Stimulated activated CD8-positive, alpha-beta memory T cell treated with anti-CD3 and anti-CD28 coated beads, Interleukin-4, amount 100 ng/mL, for 1 hour (primary cell): ENCODE data around the gene DNAJC5.
"Not testable (repeated sequence)": the region's sequence is repeated elsewhere in the genome, so short reads cannot be mapped to it uniquely, and the experiment has no call there.

Experiments used
- DNase-seq, 2 donors: peaks; one replicate each; pipeline ENCODE4 v3.0.0-alpha.2; 2020; ENCODE audit warnings: low read depth in 2 of 2, low spot score in 1 of 2

The DNAJC5 gene

GRCh38 chr20:63952769-63953168 lies 57.8 kb downstream of the DNAJC5 start:
- DNase-seq = no peak

- DNase-seq = no peak
Measured at GRCh38 chr20:63953764-63954429, 59.0 kb downstream of the DNAJC5 start.

- DNase-seq = no peak
Measured at GRCh38 chr20:63955281-63955826, 60.4 kb downstream of the DNAJC5 start.

DNA sequence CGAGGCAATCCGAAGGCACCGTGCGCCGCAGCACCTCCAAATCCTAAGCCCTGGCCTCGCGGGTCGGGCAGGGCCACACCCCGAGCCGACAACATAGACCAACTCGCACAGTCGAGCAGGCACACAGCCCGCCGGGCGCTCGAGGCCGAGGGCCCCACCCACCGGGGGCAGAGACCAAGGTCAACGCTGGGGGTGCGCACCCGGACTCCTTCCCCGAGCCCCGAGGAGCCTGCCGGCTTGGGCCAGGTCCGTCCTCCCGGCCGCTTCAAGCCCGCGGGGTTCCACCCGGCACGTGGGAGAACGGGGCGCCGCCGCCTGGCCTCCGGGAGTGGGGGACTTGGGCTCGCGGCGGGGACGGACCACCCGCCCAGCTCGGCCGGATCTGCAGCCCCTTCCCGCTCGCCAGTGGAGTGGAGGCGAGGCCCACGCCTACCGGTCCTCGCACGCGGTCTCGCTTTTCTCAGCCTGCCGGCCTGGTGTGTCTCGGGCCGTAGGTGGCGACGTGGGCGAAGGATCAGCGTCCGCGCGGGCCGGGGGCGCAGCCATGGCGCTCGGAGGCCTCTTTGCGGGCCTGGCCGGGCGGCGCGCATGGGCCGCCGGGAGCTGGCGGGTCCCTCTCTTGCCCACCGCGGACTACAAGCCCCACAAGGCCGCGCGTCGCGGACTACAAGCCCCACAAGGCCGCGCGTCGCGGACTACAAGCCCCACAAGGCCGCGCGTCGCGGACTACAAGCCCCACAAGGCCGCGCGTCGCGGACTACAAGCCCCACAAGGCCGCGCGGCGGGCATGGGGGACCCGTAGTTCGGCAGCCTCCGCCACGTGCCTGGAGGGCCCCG lies 61.1 kb downstream of the DNAJC5 start, which contains the start of gene UCKL1:
UCKL1 (minus strand) TSS at position 590 of the 837 bp plus-strand sequence; CDS start at position 546, 44 bp downstream.
- DNase-seq = peak in 1 of 2 donors; percentile 79

DNA sequence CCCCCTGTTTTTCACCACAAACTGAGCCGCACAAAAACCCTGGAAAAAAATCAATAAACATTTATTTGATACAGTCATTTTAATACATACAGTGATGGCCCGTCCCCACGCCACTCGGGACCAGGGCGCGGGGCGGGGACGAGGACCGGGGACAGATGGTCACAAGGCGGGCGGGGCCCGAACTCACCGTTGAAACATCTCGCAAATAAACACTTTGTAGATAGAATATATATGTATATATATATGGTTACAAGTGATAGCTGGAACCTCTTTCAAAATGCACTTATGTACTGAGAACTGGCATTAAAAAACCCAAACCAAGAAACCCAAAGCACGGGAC lies 61.7 kb downstream of the DNAJC5 start:
- DNase-seq = no peak

DNA sequence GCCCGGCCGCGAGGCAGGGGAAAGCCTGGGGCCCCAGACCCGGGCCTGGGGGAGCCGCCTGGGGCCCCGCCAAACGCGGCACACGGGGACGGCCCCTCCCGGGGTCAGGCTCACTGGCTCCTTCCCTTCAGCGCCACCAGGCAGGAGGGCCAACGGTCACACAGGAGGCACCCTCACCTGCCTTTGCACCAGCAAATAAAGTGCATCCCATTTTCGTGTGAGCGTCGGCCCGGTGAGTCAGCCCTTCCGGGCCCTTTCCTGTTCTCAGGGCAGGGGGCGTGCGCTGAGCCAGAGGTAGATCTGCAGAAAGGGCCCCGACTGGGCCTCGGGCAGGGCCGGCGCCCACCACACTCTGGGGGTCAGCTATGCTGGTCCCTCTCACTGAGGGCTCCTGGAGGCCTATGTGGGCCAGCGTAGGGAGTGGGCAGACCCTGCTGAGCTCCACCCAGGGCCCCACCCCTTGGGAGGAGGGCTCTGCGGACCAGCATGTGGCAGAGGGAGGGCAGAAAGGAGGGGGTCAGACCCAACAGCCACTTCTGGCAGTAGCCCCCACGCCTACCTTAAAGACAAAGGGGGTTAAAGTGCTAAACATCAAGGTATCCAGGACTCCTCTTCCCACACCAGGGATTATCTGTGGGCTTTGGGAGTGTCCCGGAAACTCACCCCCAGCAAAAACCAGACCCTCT lies 62.2 kb downstream of the DNAJC5 start:
- no peak for DNase-seq

DNA sequence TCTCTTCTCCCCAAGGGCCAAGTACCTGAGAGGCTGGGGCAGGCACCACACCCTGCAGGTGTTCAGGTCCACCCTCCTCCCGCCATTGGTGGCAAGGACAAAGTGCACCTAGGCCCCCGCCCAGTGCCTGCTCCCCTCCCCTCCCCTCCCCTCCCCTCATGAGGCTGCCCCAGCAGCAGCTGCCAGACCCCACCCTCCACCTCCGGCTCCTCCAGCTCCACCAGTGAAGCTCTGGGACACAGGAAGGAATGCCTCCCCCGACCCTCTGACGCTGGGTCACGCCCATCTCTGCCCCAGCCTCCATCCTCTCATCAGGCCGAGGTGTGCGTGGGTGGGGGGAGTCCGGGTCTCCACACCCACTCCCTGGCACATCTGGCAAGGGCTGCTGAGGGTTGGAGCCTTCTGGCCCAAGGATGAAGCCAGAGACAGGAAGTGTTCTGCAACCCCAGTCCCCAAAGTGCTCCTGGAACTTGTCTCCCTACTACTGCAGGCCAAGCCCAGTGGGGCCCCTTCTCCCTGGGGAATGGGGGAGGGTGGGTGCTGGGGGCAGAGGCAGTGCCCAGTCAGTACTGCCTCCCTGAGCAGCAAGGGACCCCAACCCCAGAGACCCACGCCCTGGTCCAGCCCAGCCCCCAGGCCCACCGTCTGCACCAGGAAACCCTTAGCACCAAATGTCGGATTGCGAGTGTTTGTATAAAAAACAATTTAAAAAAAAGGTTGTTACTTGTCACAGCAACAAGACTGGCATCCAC lies 62.9 kb downstream of the DNAJC5 start:
- no peak for DNase-seq

DNA sequence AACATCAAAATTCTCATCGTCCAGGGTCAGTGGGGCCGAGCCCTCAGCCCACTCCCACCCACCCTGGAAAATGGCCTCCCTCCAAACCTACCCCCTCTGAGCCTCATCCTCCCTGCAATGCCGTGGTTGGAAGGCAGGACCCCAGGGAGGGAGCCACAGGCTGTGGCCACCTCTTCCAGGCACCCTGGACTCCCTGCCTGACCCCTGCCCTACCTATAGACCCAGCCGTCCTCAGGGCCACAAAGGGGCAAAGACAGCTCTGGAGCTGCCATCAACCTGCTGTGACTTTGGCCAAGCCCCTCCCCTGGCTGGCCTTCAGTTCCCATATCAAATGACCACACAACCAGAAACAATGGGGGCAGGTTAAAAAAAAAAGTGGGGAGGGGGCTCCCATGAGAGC lies 63.5 kb downstream of the DNAJC5 start:
- no peak for DNase-seq

- no peak for DNase-seq
Measured at GRCh38 chr20:63958964-63959698, 64.2 kb downstream of the DNAJC5 start.

GRCh38 chr20:63959699-63960075 lies 64.8 kb downstream of the DNAJC5 start:
- no peak for DNase-seq

GRCh38 chr20:63960654-63961621 lies 66.0 kb downstream of the DNAJC5 start:
- DNase-seq = not testable (repeated sequence)

GRCh38 chr20:63961664-63962425 lies 66.9 kb downstream of the DNAJC5 start:
- no peak for DNase-seq

DNA sequence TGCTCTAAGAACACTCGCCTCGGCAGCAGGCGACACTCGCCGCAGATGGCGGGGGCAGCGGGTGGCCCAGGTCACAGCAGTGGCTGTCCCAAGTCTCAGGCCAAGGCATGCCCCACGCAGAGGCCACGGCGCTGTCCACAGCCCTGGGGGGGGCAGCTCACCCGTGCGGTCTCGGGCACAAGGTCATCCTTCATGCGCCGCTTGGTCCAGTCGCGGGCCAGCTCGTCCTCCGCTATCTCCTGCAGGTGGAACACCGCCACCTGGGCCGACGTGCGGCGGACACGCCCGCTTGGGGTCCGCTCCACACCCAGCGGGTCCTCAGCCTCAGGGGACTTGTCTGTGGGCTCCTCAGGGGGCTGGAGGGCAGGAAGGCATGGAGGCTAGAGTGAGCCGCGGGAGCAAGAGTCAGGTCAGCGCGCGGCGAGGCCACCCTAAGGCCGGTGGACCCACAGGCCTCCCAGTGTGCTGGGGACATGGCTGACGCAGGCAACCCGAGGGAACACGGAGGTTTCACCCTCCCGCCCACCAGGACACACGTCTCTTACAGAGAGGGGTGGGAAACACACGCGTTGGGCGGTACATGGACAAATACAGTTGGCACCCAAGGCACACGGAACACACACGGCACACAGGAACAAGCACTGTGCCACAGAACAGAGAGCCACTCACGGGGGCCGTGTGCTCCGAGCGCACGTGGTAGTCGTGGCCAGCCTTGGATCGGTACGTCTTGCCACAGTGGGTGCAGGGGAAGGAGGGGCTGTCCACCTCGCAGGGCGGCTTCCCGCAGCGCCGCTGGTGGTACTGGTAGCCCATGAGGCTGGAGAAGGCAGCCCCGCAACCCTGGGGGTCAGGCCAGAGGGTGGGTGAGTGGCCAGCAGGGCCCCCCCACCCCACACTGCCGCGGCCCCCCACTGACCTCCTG lies 67.8 kb downstream of the DNAJC5 start:
- DNase-seq = no peak

DNA sequence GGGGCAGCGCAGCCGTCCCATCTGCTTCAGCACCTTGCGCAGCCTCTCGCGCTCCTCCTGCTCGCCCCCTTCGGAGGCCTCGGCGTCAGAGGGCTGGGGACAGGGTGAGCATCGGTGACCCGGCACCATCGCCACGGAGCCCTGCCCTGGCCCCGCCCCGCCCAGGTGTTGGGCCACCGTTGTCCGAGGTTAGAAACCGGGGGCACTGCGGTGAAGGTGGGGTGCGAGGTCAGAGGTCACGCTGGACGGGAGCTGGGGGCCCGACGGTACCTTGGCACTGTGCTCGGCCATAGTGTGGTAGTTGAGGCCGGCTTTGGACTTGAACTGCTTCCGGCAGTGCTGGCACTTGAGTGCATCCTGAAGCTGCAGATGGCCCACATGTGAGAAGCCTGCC lies 68.4 kb downstream of the DNAJC5 start:
- DNase-seq = no peak

GRCh38 chr20:63963784-63964301 lies 68.9 kb downstream of the DNAJC5 start:
- DNase-seq = no peak

- no peak for DNase-seq
Measured at GRCh38 chr20:63964412-63964811, 69.5 kb downstream of the DNAJC5 start.
